Measurements from ENCODE around the gene NXPE4.

Gene NXPE4

DNA sequence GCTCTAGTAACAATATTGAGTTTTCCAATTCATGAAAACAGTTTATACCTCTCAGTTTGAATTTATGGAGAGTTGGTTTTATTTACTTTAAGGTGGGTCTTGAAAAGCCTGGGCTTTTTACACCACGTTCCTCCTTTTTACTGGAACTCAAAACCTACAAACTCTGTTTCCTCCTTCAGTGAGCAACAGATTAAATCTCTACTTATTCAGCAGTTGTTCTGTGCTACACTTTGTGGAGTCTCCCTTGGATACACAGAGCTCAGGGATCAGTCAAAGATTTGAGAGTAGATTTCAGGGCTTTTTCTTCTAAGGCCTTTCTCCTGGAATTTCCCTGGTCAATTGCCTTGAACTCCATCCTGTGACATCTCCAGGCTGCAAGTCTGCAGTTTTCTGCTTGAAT lies 39.5 kb downstream of the NXPE4 start:
- DNase-seq = no peak

DNA sequence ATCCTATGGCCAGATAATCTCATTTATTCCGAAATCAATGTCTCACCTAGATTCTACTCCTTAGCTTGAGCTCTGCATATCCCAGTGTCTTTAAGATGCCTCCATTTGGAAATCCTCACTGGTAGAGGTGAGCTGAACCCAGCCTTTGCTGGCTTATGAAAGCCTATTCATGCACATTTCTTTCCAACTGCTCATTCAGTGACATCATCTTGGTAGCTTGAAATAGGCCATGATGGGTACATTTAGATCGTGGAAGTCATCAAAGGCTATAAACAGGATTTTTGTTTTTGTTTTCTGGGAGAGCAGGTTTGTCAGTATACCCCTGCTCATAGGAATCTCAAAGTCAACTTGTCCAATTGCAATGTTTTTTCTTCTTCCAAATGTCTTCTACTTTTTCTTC lies 41.9 kb downstream of the NXPE4 start:
- no peak for DNase-seq

GRCh38 chr11:114551060-114551459 lies 44.5 kb downstream of the NXPE4 start:
- DNase-seq = no peak

- DNase-seq = no peak
Measured at GRCh38 chr11:114525682-114526081, 69.9 kb downstream of the NXPE4 start.

GRCh38 chr11:114524122-114524521 lies 71.5 kb downstream of the NXPE4 start:
- DNase-seq = no peak

GRCh38 chr11:114522818-114523217 lies 72.8 kb downstream of the NXPE4 start:
- DNase-seq = no peak
